Activated CD8-positive, alpha-beta T cell treated with anti-CD3 and anti-CD28 coated beads for 36 hours (primary cell): ENCODE measurements around the gene ATP6V0D1. TPM values are rescaled to one million over a fixed set of nuclear protein-coding genes. Genes with fewer than 3 reads are reported as not detected.
A peak's percentile ranks its signal among the peaks of the same experiment; 100 is the strongest.

ENCODE experiments used
- ATAC-seq: fragments of 200-7000 bp; cut with Tn5 transposase; one replicate; pipeline ENCODE4 v1.10.0; 2021; ENCODE audit warnings: mild to moderate bottlenecking, moderate library complexity
- CTCF ChIA-PET: fragments of 350-600 bp; sonication (Branson Sonifier 250); formaldehyde crosslinking; loops from one replicate; lab custom pipeline; 2021; ENCODE audit warnings: antibody characterized with exemption; lab: Charles Lee
- POLR2A ChIA-PET: fragments of 350-600 bp; sonication (Branson Sonifier 250); formaldehyde crosslinking; loops from one replicate; lab custom pipeline; 2021; ENCODE audit warnings: antibody characterized with exemption; lab: Charles Lee
- DNase-seq: peaks from one replicate; pipeline ENCODE4 v3.0.0-alpha.2; 2020
- H3K27ac Mint-ChIP-seq: one replicate; pipeline ENCODE4 v1.8.0; 2021; ENCODE audit warnings: mild to moderate bottlenecking, mixed read lengths
- H3K27me3 Mint-ChIP-seq: one replicate; pipeline ENCODE4 v1.8.0; 2021; ENCODE audit warnings: mixed read lengths
- H3K36me3 Mint-ChIP-seq: one replicate; pipeline ENCODE4 v1.8.0; 2021; ENCODE audit warnings: low read depth, mixed read lengths
- H3K4me1 Mint-ChIP-seq: one replicate; pipeline ENCODE4 v1.8.0; 2021; ENCODE audit warnings: low read depth, mixed read lengths
- H3K4me3 Mint-ChIP-seq: one replicate; pipeline ENCODE4 v1.8.0; 2021; ENCODE audit warnings: mild to moderate bottlenecking, moderate library complexity, mixed read lengths
- H3K9me3 Mint-ChIP-seq: one replicate; pipeline ENCODE4 v1.8.0; 2021; ENCODE audit warnings: mixed read lengths
- CTCF ChIP-seq: fragments of 200-600 bp; IDR thresholded peaks from one replicate; pipeline ENCODE4 v1.8.0; 2022; ENCODE audit warnings: antibody characterized with exemption, mild to moderate bottlenecking
- intact Hi-C: fragments of 100-400 bp; cut with micrococcal nuclease; formaldehyde crosslinking; loops from one replicate; pipeline ENCODE4 v1.10.0; 2022
- total RNA-seq, 2 experiments: library from RNA; stranded (reverse); gene quantifications; one replicate each; pipeline ENCODE4 v1.2.3, GENCODE V29; 2021

The ATP6V0D1 gene
- total RNA-seq, 2 experiments from 2014 or later, result 17.5 to 18.2 TPM

- Mint-ChIP-seq H3K9me3 (no peaks in the 10 kb centered on the region), H3K4me3 (no peak overlapping the region), H3K27me3 (no peaks in the 10 kb centered on the region), H3K4me1 (peaks cover 5% of the 10 kb centered on the region), H3K36me3 (no peaks in the 10 kb centered on the region), H3K27ac (no peak overlapping the region)
- no peak for DNase-seq
- CTCF ChIA-PET, result interaction anchor here (0.9 to 2.4 kb wide), 3 partner anchors 13 to 16 kb away, joined by 3 to 14 read pairs (median 4); no protein-coding TSS in a partner anchor
- intact Hi-C loops, result no loop called here
- ATAC-seq, result no peak
- TF ChIP-seq CTCF, result no peak
- POLR2A ChIA-PET, result interaction anchor here (1.0 to 2.1 kb wide), 3 partner anchors 10 to 25 kb away, joined by 3 to 8 read pairs (median 3); partner anchors contain the start of genes HSD11B2 and ZDHHC1
These were observed 39.6 kb downstream of the ATP6V0D1 start for GRCh38 chr16:67441271-67441753.

GRCh38 chr16:67438824-67439393 is 42.0 kb downstream of the ATP6V0D1 start:
- no peak for ATAC-seq

GRCh38 chr16:67438098-67438791 is 42.7 kb downstream of the ATP6V0D1 start:
- peak overlapping the region; percentile 10 for H3K27ac Mint-ChIP-seq
- CTCF ChIA-PET, result interaction anchor here (1.0 to 1.7 kb wide), 2 partner anchors 10 to 83 kb away, joined by 3 to 10 read pairs; no protein-coding TSS in a partner anchor
- DNase-seq, result no peak
- H3K4me1 Mint-ChIP-seq, result peaks cover 5% of the 10 kb centered on the region
- POLR2A ChIA-PET, result no interaction called here
- ATAC-seq, result no peak
- no peaks in the 10 kb centered on the region for H3K27me3 Mint-ChIP-seq
- no peaks in the 10 kb centered on the region for H3K36me3 Mint-ChIP-seq
- no peak for TF ChIP-seq CTCF
- intact Hi-C loops, result no loop called here
- H3K4me3 Mint-ChIP-seq, result no peak overlapping the region
- no peaks in the 10 kb centered on the region for H3K9me3 Mint-ChIP-seq

More at GRCh38 chr16:67438824-67439393, 42.0 kb downstream of the ATP6V0D1 start:
- Mint-ChIP-seq H3K9me3 (no peaks in the 10 kb centered on the region), H3K4me3 (no peak overlapping the region), H3K27me3 (no peaks in the 10 kb centered on the region), H3K4me1 (peaks cover 5% of the 10 kb centered on the region), H3K27ac (no peak overlapping the region), H3K36me3 (no peaks in the 10 kb centered on the region)
- ChIA-PET POLR2A (no interaction called here), CTCF (interaction anchor here (0.7 to 1.7 kb wide), 3 partner anchors 8 to 82 kb away, joined by 3 to 10 read pairs (median 3); no protein-coding TSS in a partner anchor)
- no peak for DNase-seq
- intact Hi-C loops, result no loop called here
- TF ChIP-seq CTCF, result no peak

- Mint-ChIP-seq H3K27ac (peak overlapping the region; percentile 10), H3K36me3 (no peaks in the 10 kb centered on the region), H3K4me3 (no peak overlapping the region), H3K27me3 (peaks cover under 1% of the 10 kb centered on the region), H3K9me3 (no peaks in the 10 kb centered on the region), H3K4me1 (peaks cover 6% of the 10 kb centered on the region)
- intact Hi-C loops, result no loop called here
- no peak for TF ChIP-seq CTCF
- CTCF ChIA-PET, result interaction anchor here (1.1 kb wide), 2 partner anchors 10 to 29 kb away, joined by 3 read pairs; no protein-coding TSS in a partner anchor
- DNase-seq (peak; percentile 40), ATAC-seq (peak; percentile 75)
- POLR2A ChIA-PET, result no interaction called here
These were observed 43.4 kb downstream of the ATP6V0D1 start for GRCh38 chr16:67437513-67437912.
